PC-3 (cell line): ENCODE results near the gene EVC. TPM values are rescaled to one million over a fixed set of nuclear protein-coding genes. Genes with fewer than 3 reads are reported as not detected.

ENCODE experiments used
- ATAC-seq: fragments of 200-7000 bp; cut with Tn5 transposase; 2 replicates; pipeline ENCODE4 v1.9.1; 2020; ENCODE audit warnings: mild to moderate bottlenecking, moderate library complexity
- BruUV-seq: library from RNA; stranded (reverse); fragments of 400-500 nt; replicated peaks from 2 replicates; lab custom pipeline; 2021; lab: Mats Ljungman, UMichigan
- CTCF ChIA-PET: fragments of 300-600 bp; sonication (Branson Sonifier 250); formaldehyde crosslinking; loops from one replicate; lab custom pipeline; 2022; ENCODE audit warnings: antibody characterized with exemption; lab: Charles Lee
- POLR2A ChIA-PET: fragments of 300-600 bp; sonication (Branson Sonifier 250); formaldehyde crosslinking; loops from one replicate; lab custom pipeline; 2022; ENCODE audit warnings: antibody characterized with exemption; ENCODE audit not compliant: unreplicated experiment; lab: Charles Lee
- DNase-seq: peaks from one replicate; pipeline ENCODE4 v3.0.0-alpha.2; 2015
- H2AFZ ChIP-seq: fragments of 300-600 bp; sonication (generic); 2 replicates; pipeline ENCODE4 v1.6.0; 2016; ENCODE audit warnings: antibody characterized with exemption, low read length
- H3F3A ChIP-seq: fragments of 300-600 bp; sonication (generic); one replicate; pipeline ENCODE4 v1.6.0; 2017; ENCODE audit warnings: antibody characterized with exemption, low read length, control low read depth, mild to moderate bottlenecking; ENCODE audit not compliant: unreplicated experiment
- H3K27ac ChIP-seq: fragments of 300-600 bp; sonication (generic); 2 replicates; pipeline ENCODE4 v1.5.1; 2016; ENCODE audit warnings: mild to moderate bottlenecking, low read length
- H3K27me3 ChIP-seq: fragments of 300-600 bp; sonication (generic); 2 replicates; pipeline ENCODE4 v1.6.1; 2016; ENCODE audit warnings: low read length, mixed read lengths
- H3K36me3 ChIP-seq: fragments of 300-600 bp; sonication (generic); 2 replicates; pipeline ENCODE4 v1.6.1; 2016; ENCODE audit warnings: low read depth, mixed run types, low read length, mixed read lengths
- H3K4me1 ChIP-seq: fragments of 300-600 bp; sonication (generic); 2 replicates; pipeline ENCODE4 v1.5.1; 2016; ENCODE audit warnings: low read length; ENCODE audit not compliant: insufficient read depth
- H3K4me2 ChIP-seq: fragments of 300-600 bp; sonication (generic); 2 replicates; pipeline ENCODE4 v1.6.0; 2016; ENCODE audit warnings: low read length
- H3K4me3 ChIP-seq: fragments of 300-600 bp; sonication (generic); 2 replicates; pipeline ENCODE4 v1.5.1; 2016; ENCODE audit warnings: mild to moderate bottlenecking, low read length, mixed read lengths
- H3K79me2 ChIP-seq: fragments of 300-600 bp; sonication (generic); 2 replicates; pipeline ENCODE4 v1.6.1; 2017; ENCODE audit warnings: low read length, mixed read lengths
- H3K9ac ChIP-seq: fragments of 300-600 bp; sonication (generic); 2 replicates; pipeline ENCODE4 v1.6.0; 2016; ENCODE audit warnings: mild to moderate bottlenecking, low read length
- H3K9me2 ChIP-seq: fragments of 300-600 bp; sonication (generic); replicated peaks from 2 replicates; pipeline ENCODE4 v1.6.1; 2016; ENCODE audit warnings: mixed run types, low read length, mixed read lengths
- H3K9me3 ChIP-seq: fragments of 300-600 bp; sonication (generic); 2 replicates; pipeline ENCODE4 v1.6.1; 2016; ENCODE audit warnings: low read length, mixed read lengths
- H4K20me1 ChIP-seq: fragments of 300-600 bp; sonication (generic); 2 replicates; pipeline ENCODE4 v1.6.1; 2016; ENCODE audit warnings: low read length, mixed read lengths
- EZH2 ChIP-seq: fragments of 300-600 bp; sonication (generic); IDR thresholded peaks from one replicate; pipeline ENCODE4 v1.6.1; 2017; ENCODE audit warnings: antibody characterized with exemption, mild to moderate bottlenecking, low read length; ENCODE audit not compliant: unreplicated experiment
- EZH2phosphoT487 ChIP-seq: fragments of 300-600 bp; sonication (generic); IDR thresholded peaks from 2 replicates; pipeline ENCODE4 v1.6.1; 2018; ENCODE audit warnings: mild to moderate bottlenecking, antibody characterized with exemption, low read length, borderline replicate concordance
- intact Hi-C: fragments of 100-400 bp; cut with micrococcal nuclease; formaldehyde crosslinking; loops from 2 replicates; pipeline ENCODE4 v1.9.0; 2023
- total RNA-seq: library from RNA; depleted of rRNA; stranded (reverse); fragments of >200 nt; gene quantifications from 2 replicates; pipeline ENCODE4 v1.2.3, GENCODE V29; 2014
- TF ChIP-seq, protein P1 (sequence below): fragments of 300-600 bp; sonication (generic); conservative IDR thresholded peaks from 2 replicates; pipeline ENCODE4 v1.5.1; 2017; ENCODE audit warnings: antibody characterized with exemption, low read depth, mild to moderate bottlenecking, low read length

Gene EVC
- total RNA-seq, 1 experiment from 2014 or later = 22.7 TPM

DNA sequence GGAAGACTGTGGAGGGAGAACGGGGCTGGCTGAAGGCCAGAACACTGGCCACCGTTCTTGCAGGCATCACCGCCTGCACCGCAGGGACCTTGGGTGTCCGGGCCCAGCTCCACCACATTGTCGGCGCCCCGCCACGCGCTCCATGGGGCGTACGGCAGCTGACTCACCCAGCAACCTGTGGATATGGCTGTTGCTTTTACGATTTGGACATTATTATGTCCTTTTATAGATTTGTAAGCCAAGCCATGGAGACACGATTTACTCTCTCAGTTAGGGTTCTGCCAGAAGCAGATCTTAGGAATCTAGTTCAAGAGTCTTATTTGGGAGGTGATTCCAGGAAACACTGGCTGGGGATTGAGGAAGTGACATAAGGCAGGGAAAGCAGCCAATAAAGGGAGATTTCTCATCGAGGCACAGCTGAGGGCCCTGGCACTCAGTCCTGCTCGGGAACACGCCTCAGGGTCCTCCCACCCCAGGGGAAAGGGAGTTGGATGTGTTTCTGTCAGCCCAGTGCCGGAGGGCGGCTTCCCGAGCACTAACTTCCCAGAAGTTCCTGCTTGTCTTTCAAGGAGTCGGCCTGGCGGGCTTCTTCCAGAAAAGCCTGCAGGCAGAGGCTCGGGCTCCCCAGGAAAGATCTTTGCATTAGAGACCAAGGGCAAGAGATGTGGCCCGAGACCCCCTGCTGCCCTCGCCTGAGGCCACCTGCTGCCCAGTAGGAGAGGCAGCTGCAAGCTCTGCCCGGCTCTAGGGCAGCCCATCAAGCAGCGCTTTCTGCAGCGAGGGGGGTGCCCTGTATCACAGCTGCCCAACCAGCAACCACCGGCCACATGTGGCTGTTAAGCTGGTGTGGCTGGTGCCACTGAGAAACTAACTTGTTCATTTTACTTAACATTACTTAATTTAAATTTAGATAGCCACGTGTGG, 129.0 kb downstream of the EVC start:
- H3K9me2 ChIP-seq = no peaks in the 10 kb centered on the region
- no peaks in the 10 kb centered on the region for H3K79me2 ChIP-seq
- TF ChIP-seq, protein P1, sequence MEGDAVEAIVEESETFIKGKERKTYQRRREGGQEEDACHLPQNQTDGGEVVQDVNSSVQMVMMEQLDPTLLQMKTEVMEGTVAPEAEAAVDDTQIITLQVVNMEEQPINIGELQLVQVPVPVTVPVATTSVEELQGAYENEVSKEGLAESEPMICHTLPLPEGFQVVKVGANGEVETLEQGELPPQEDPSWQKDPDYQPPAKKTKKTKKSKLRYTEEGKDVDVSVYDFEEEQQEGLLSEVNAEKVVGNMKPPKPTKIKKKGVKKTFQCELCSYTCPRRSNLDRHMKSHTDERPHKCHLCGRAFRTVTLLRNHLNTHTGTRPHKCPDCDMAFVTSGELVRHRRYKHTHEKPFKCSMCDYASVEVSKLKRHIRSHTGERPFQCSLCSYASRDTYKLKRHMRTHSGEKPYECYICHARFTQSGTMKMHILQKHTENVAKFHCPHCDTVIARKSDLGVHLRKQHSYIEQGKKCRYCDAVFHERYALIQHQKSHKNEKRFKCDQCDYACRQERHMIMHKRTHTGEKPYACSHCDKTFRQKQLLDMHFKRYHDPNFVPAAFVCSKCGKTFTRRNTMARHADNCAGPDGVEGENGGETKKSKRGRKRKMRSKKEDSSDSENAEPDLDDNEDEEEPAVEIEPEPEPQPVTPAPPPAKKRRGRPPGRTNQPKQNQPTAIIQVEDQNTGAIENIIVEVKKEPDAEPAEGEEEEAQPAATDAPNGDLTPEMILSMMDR = no peak
- TF ChIP-seq EZH2 = no peak
- TF ChIP-seq EZH2phosphoT487 = no peak
- H3K9me3 ChIP-seq = no peaks in the 10 kb centered on the region
- H3F3A ChIP-seq = no peaks in the 10 kb centered on the region
- H3K36me3 ChIP-seq = no peaks in the 10 kb centered on the region
- DNase-seq (no peak), ATAC-seq (no peak)
- no peaks in the 10 kb centered on the region for H3K4me1 ChIP-seq
- H2AFZ ChIP-seq = no peak overlapping the region
- no peak overlapping the region for H3K4me3 ChIP-seq
- no peak overlapping the region for H3K27ac ChIP-seq
- H3K27me3 ChIP-seq = peaks cover 19% of the 10 kb centered on the region
- no TSS peak for BruUV-seq
- no peak overlapping the region for H3K4me2 ChIP-seq
- intact Hi-C loops = no loop called here
- ChIA-PET CTCF (no interaction called here), POLR2A (no interaction called here)
- no peak overlapping the region for H3K9ac ChIP-seq
- no peaks in the 10 kb centered on the region for H4K20me1 ChIP-seq

DNA sequence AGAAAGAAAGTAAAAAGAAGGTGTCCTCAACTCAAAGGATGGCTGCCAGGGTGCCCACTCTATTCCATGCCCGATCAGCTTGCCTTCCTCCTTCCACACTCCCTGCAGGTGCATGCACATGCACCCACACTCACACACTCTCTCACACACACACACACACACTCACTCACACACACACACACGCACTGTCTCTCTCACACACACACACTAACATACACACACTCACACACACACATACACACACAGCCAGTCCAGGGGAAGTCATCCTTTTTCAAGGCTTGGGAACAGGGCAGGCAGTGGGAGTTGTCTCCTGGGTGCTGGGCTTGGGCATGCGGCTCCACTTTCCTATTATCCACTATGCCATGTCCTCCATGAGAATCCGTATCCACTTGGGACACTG, 131.5 kb downstream of the EVC start:
- DNase-seq (no peak), ATAC-seq (no peak)
- no peak overlapping the region for H3K9ac ChIP-seq
- H4K20me1 ChIP-seq = no peaks in the 10 kb centered on the region
- no peaks in the 10 kb centered on the region for H3K4me1 ChIP-seq
- H3K4me3 ChIP-seq = no peak overlapping the region
- no peak overlapping the region for H3K27ac ChIP-seq
- H3K4me2 ChIP-seq = no peak overlapping the region
- no peak overlapping the region for H2AFZ ChIP-seq
- peaks cover 27% of the 10 kb centered on the region for H3K27me3 ChIP-seq
- ChIA-PET CTCF (no interaction called here), POLR2A (no interaction called here)
- H3K9me2 ChIP-seq = no peaks in the 10 kb centered on the region
- no peaks in the 10 kb centered on the region for H3K36me3 ChIP-seq
- TF ChIP-seq, protein P1 = no peak
- TF ChIP-seq EZH2phosphoT487 (no peak), EZH2 (no peak)
- no peaks in the 10 kb centered on the region for H3F3A ChIP-seq
- H3K9me3 ChIP-seq = no peaks in the 10 kb centered on the region
- intact Hi-C loops = no loop called here
- no TSS peak for BruUV-seq
- H3K79me2 ChIP-seq = no peaks in the 10 kb centered on the region
